ENCODE data around the gene DGKK.

DGKK gene

GRCh38 chrX:50483283-50483682 is 12.7 kb upstream of the DGKK start:
- H3K4me3 ChIP-seq (ENCODE audit: low read depth, low read length) = no peak overlapping the region
- TF ChIP-seq CTCF (IDR thresholded peaks at IDR 0.05; ENCODE audit: insufficient read depth, low read length, missing control alignments) = no peak
- ChIA-PET CTCF (no interaction called here), POLR2A (no interaction called here)
- DNase-seq (ENCODE audit: low read depth, low spot score) = no peak

GRCh38 chrX:50475208-50475607 is 4.6 kb upstream of the DGKK start:
- DNase-seq (ENCODE audit: low read depth, low spot score) = no peak
- H3K4me3 ChIP-seq (ENCODE audit: low read depth, low read length) = no peak overlapping the region
- CTCF ChIA-PET = no interaction called here
- POLR2A ChIA-PET = no interaction called here
- no peak for TF ChIP-seq CTCF (IDR thresholded peaks at IDR 0.05; ENCODE audit: insufficient read depth, low read length, missing control alignments)

- POLR2A ChIA-PET = no interaction called here
- no peak overlapping the region for H3K4me3 ChIP-seq (ENCODE audit: low read depth, low read length)
- no peak for DNase-seq (ENCODE audit: low read depth, low spot score)
- TF ChIP-seq CTCF (IDR thresholded peaks at IDR 0.05; ENCODE audit: insufficient read depth, low read length, missing control alignments) = no peak
- CTCF ChIA-PET = no interaction called here
Observed at GRCh38 chrX:50471390-50471789, 765 bp upstream of the DGKK start.

GRCh38 chrX:50469206-50469605 is 1.4 kb downstream of the DGKK start:
- ChIA-PET CTCF (no interaction called here), POLR2A (no interaction called here)
- no peak for TF ChIP-seq CTCF (IDR thresholded peaks at IDR 0.05; ENCODE audit: insufficient read depth, low read length, missing control alignments)
- H3K4me3 ChIP-seq (ENCODE audit: low read depth, low read length) = no peak overlapping the region
- DNase-seq (ENCODE audit: low read depth, low spot score) = no peak

GRCh38 chrX:50459615-50460014 is 11.0 kb downstream of the DGKK start:
- ChIA-PET CTCF (no interaction called here), POLR2A (no interaction called here)
- H3K4me3 ChIP-seq (ENCODE audit: low read depth, low read length) = no peak overlapping the region
- no peak for TF ChIP-seq CTCF (IDR thresholded peaks at IDR 0.05; ENCODE audit: insufficient read depth, low read length, missing control alignments)
- DNase-seq (ENCODE audit: low read depth, low spot score) = no peak

- POLR2A ChIA-PET = no interaction called here
- no peak overlapping the region for H3K4me3 ChIP-seq (ENCODE audit: low read depth, low read length)
- CTCF ChIA-PET = no interaction called here
- TF ChIP-seq CTCF (IDR thresholded peaks at IDR 0.05; ENCODE audit: insufficient read depth, low read length, missing control alignments) = no peak
- no peak for DNase-seq (ENCODE audit: low read depth, low spot score)
Observed at GRCh38 chrX:50458483-50458882, 12.1 kb downstream of the DGKK start.
